Eye (tissue), 1 donor: ENCODE measurements around the gene PEPD.
A peak's percentile ranks its signal among the peaks of the same experiment; 100 is the strongest.

ENCODE experiments used
- DNase-seq: peaks from one replicate; pipeline ENCODE4 v3.0.0-alpha.2; 2015

The PEPD gene

GRCh38 chr19:33435706-33436359 lies 85.8 kb downstream of the PEPD start:
- no peak for DNase-seq

DNA sequence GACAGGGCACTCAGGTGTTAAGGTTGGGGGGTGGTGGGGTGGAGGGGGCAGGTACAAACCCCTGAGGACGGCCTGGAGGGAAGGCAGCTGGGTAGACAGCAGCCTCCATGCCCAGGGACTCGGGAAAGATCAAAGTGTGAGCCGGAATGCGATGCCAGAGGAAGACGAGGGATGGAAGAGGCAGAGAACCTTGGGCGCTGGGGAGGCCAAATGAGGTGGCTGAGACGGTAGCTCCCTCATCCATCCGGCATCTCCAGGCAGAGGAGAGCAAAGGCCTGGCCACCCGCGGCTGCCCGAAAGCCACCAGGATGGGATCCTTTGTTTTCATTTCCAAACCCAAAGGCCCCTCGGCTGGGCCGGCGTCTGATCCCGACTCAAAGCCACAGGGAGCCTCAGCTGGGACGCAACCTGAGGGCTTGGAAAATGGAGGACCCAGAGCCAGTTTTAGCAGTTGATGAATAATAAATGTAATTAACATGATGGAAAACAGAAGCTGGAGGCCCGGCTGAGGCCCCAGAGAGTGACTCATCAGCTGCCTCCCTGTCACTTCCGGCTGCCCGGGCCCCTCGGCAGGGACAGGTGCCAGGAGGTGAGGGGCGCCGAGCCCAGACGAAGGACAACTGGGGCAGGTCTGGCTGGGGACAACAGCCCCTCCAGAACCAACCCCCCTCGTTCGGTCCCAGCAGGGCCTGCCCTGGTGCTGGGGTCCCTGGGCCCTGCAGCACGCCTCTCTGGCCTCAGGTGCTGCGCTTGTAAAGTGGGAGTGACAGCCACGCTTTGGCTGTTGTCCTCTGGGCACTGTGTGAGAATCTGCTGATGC lies 86.5 kb downstream of the PEPD start:
- DNase-seq = peak; percentile 42

DNA sequence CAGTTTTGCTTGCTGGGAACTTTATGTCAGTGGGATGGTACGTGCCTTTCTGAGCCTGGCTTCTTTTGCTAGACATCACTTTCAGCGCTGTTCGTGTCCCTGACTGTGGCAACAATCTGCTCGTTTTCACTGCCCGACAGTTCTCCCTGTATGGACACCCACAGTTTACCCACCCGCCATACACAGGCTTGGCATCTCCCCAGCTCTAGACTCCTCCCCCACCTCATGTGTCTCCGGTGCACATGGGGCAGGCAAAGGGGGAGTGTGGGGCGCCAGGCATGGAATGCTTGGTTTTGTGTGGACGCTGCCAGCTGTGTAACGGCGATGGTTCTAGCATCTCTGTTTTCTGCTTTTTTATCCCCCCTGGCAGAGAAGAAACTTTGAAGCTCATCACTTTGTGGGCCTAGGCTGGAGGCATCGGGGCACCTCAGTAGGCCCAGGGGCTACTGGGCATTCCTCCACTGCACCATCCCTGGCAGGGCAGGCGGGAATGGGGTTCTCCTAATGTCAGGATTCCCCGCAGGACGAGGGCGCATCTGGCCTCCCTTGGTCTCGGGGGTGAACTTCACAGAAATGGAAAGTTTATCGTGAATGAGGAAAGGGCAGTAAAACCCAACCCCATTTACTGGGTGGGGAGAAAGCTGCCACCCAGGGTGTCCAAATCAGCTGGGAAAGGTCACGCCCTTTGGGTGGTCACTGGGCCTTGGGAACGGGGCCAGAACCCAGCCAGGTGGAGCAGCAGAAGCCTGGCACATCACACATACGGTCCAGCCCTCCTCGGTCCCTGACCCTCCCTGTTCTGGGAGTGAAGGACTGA lies 87.3 kb downstream of the PEPD start:
- no peak for DNase-seq

GRCh38 chr19:33432446-33433170 lies 89.0 kb downstream of the PEPD start:
- peak; percentile 33 for DNase-seq

DNA sequence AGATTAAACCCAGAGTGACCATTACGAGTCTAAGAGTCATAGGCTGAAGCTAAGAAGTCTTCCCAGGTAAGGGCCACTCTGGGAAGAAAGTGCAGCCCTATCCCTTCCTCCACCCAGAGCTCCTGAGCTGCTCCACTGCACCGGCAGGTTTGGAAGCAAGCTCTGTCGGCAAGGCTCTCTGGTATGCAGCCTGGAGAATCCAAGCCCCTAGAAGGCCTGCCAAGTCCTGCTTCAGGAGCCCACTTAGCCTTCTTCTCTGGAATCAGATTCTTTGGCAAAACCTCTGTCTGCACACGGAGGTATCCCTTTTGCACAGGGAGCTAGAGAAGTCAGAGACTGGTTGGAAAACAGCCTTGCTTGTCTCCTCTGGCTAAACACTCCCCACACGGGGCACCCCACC lies 89.6 kb downstream of the PEPD start:
- DNase-seq = no peak

DNA sequence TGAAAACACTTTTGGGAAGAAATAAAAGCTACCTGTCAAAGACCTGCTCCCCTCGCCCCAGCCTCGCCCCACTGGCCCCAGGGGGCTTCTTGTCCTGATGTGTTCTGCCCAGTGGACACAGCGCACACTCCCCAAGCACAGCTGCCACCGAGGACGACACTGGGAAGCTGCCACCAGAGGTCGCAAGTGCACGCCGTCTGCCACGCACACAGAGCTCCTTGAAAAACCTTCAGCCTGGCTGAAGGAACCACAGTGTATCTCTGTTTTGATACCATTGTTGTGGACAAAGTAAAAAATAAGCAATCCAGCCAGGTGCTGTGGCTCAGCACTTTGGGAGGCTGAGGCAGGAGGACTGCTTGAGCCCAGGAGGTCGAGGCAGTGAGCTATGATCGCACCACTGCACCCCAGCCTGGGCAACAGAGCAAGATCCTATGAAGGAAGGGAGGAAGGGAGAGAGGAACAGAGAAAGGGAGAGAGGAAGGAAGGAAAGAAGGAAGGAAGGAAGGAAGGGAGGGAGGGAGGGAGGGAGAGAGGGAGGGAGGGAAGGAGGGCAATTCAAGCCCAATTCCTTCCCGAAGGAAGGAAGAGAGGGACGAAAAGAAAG lies 90.8 kb downstream of the PEPD start:
- DNase-seq = peak; percentile 92

- DNase-seq = no peak
Observed at GRCh38 chr19:33429891-33430673, 91.5 kb downstream of the PEPD start.

DNA sequence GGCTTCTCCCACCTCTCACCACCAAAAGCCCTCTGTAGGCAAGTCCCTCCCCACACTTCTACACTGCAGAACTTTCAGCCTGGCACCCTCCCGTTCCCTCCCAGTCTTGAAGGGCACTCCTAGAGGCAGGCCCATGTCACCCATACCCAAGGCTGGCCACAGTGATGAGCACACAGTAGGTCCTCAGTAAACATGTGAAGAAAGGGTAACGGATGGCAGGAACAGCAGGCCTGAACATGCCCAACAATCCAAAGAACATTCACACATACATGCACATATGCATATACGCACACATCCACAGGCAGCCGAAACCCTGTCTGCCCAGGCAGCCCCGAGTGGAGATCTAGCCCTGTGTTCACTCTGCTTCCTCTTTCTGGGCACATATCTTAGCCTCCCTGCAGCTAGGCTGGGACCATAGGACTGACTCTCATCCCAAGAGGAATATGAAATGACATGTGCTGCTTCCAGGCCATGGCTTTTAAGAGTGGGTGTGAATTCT lies 92.9 kb downstream of the PEPD start:
- no peak for DNase-seq

DNA sequence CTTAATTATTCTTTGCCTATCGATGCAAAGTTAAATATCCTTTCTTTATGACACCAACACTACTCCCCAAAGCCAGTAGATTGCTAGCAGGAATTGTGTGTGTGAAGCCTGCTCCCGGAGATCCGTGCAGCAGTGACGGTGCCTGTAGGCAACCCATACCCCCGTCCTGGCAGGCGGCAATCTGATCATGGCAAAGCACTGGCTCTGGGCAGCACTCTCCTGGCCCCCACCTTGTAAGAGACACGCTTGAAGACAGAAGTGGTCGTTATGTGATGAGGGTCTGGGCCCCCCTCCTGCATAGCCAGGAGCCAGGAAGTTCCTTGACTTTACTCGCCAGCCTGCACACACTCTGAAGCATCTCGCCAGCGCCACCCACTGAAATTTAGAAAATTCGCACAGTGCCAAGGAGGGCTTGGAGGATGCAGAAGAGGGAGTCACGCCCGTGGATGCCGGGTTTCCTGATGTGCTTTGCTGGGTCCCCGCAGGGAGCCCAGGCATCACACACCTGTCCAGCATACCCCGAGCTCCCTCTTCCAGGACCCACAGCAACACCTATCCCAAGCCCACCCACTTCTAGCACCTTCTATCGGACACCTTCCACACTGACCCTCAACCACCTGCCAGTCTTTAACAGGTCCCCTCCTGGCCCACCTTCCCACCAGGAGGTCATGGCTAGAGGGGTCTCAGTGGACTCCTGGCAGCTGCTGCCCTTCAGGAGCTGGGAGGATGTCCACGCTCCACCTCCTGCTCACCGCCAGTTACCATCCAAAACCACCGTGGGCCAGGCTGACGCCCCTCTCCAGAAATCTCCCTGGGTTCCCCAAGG lies 93.6 kb downstream of the PEPD start:
- no peak for DNase-seq

DNA sequence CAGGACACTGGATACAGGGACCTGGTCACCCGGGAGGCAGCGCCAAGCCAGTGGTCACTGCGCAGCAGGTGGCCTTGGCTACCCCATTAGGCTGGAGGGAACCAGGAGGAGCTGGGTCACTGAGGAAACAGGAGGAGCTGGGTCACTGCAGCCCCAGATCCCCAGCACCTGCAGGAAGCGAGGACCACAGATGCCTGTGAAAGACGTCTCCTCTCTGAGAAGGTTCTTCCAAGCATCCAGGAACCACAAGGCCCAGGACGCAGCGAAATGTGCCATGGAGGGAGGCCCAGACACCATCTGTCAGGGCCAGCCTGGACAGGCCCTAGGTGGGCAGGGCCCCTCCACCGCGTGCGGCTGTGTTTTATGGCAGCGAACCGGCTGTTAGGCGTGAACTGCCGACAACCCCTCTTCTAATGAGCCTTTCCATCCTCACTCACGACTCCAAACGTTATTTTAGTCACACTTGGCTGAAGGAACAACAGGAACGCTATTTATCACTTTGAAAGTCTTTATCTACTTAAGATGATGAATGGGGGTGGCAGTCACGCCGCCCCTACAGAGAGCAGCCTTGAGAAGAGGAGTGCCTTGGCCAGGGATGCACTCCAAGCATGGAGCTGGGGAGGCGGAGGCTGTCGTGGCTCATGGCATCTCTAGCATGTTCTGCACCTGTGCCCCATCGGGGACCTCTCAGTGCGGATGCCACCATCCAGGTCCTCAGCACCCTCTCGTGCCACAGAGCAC lies 94.8 kb downstream of the PEPD start:
- no peak for DNase-seq

- DNase-seq = no peak
Observed at GRCh38 chr19:33424181-33424580, 97.4 kb downstream of the PEPD start.

GRCh38 chr19:33422369-33423180 lies 99.0 kb downstream of the PEPD start:
- no peak for DNase-seq

- no peak for DNase-seq
Observed at GRCh38 chr19:33421368-33421767, 100.2 kb downstream of the PEPD start.

DNA sequence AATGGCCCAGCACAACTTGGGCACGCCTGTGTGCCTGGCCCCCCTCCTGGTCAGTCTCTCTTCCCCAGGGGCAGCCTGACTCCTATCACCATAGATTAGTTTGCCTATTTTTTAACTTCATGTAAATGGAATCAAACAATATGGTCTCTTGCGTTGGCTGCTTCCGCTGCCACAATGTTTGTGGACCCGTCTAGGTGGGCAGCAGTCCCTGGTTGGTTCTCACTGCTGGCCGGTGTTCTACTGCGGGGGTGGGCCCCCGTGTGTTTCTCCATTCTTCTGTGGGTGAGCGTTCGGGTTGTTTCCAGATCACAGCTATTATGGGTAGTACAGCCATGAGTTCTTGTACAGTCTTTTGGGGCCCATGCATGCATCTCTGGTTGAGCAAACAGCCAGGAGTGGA lies 100.8 kb downstream of the PEPD start:
- no peak for DNase-seq

- peak; percentile 91 for DNase-seq
Observed at GRCh38 chr19:33419788-33420130, 101.8 kb downstream of the PEPD start.

DNA sequence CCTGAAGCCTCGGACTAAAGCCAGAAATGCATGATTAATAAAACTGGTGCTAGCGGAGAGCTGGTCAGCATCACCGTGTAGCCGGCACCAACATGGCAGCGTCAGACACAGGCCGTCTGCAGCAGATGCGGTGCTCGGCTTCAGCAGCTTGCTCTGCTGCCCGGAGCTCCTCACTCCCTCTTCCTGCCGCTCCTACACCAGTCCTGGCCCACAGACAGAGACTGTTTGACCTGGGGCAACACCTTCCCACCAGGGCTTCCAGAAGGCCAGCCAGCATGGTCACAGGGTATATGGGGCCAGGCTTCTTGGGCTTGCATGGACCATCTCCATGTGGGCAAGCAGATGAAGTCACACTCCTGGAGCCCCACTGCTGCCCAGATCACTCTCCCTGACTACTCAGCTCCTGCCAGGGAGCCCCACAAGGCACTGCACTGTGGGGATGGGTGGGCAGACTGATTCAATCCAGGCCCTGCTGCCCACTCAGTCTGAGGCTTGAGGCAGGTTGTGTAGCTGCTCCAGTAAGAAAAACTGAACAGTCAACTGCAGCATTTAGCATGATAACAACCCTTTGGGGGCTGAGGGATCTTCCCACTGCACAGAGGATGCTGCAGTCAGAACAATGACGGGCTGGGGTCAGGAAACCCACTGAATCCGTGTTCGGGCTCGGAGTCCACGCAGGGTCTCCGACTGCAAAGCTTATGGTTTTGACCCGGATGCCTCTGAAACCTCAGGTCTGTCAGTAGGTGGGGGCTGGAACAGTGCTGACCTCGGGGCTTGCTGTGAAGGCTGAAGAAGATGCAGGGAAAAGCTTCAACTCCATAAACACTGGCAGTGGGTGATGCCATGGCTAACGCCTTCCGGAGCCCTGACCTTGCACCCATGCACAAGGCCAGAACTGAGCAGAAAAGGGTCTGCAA lies 102.5 kb downstream of the PEPD start:
- no peak for DNase-seq

GRCh38 chr19:33418461-33418860 lies 103.1 kb downstream of the PEPD start:
- no peak for DNase-seq

GRCh38 chr19:33417751-33418150 lies 103.8 kb downstream of the PEPD start:
- no peak for DNase-seq
